Astrocyte (in vitro differentiated cells and primary cell): Measurements from ENCODE around the gene PRKD1.

Experiments
- EZH2 ChIP-seq: IDR thresholded peaks from 2 replicates; pipeline ENCODE4 v1.6.1; 2012; ENCODE audit warnings: mild to moderate bottlenecking, low read length, inconsistent platforms; ENCODE audit not compliant: insufficient read depth
- TF ChIP-seq, protein P1 (sequence below): IDR thresholded peaks from 2 replicates; pipeline ENCODE4 v1.5.1; 2011; ENCODE audit warnings: low read depth, mild to moderate bottlenecking, inconsistent platforms, low read length, moderate library complexity; ENCODE audit not compliant: insufficient read depth

DNA sequence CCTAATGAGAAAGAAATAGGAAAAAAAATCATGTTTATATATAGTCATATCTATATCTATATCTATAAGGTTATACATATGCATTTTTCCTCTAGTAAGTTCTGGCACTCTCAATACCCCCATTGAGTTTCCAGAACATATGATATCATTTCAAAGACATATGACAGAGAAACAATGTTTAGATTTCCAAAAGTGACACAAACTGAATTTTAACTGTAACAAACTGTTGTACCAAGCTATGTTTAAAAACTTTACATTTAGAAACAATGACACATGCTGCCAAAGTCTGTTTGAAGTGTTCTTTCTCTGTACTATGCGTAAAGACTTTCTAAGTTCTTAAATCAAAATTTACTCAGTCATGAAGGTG lies 171.6 kb downstream of the PRKD1 start:
- TF ChIP-seq, protein P1, sequence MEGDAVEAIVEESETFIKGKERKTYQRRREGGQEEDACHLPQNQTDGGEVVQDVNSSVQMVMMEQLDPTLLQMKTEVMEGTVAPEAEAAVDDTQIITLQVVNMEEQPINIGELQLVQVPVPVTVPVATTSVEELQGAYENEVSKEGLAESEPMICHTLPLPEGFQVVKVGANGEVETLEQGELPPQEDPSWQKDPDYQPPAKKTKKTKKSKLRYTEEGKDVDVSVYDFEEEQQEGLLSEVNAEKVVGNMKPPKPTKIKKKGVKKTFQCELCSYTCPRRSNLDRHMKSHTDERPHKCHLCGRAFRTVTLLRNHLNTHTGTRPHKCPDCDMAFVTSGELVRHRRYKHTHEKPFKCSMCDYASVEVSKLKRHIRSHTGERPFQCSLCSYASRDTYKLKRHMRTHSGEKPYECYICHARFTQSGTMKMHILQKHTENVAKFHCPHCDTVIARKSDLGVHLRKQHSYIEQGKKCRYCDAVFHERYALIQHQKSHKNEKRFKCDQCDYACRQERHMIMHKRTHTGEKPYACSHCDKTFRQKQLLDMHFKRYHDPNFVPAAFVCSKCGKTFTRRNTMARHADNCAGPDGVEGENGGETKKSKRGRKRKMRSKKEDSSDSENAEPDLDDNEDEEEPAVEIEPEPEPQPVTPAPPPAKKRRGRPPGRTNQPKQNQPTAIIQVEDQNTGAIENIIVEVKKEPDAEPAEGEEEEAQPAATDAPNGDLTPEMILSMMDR, result no peak
- TF ChIP-seq EZH2, result no peak
